ENCODE results near the gene GFOD2. TPM values are rescaled to one million over a fixed set of nuclear protein-coding genes. Genes with fewer than 3 reads are reported as not detected.

GFOD2 gene
- total and polyA plus RNA-seq, 2 donors (not counting 3 experiments of a cell fraction or from before 2014, with no cell fraction given) = 38.1 to 47.5 TPM

- intact Hi-C loops (cut with micrococcal nuclease) = no loop called here
- no peak overlapping the region for H3K27ac ChIP-seq (ENCODE audit: insufficient read depth, low read depth, low read length)
- CTCF ChIA-PET = no interaction called here
These were observed 4.8 kb upstream of the GFOD2 start for GRCh38 chr16:67723911-67724305.

GRCh38 chr16:67723151-67723910, 4.2 kb upstream of the GFOD2 start:
- TSS peak; percentile 1 for BruUV-seq (replicated peaks)
- no peak overlapping the region for H3K27ac ChIP-seq (ENCODE audit: insufficient read depth, low read depth, low read length)
- ChIA-PET POLR2A (no interaction called here), CTCF (no interaction called here)
- H3K9me1 ChIP-seq (replicated peaks; ENCODE audit: control insufficient read depth, extremely low read depth, insufficient read depth, low read length) = no peaks in the 10 kb centered on the region
- intact Hi-C loops (cut with micrococcal nuclease) = no loop called here
- H3K27me3 ChIP-seq (ENCODE audit: control insufficient read depth in 2 of 2, insufficient read depth in 2 of 2, low read length in 2 of 2) = no peaks in the 10 kb centered on the region
- no peaks in the 10 kb centered on the region for H4K20me1 ChIP-seq (replicated peaks; ENCODE audit: control insufficient read depth, extremely low read depth, insufficient read depth, low read length)
- no peaks in the 10 kb centered on the region for H3K9me3 ChIP-seq (replicated peaks; ENCODE audit: control insufficient read depth, insufficient read depth, low read length)
- no peak for FAIRE-seq
- no peak for TF ChIP-seq GATA2 (IDR thresholded peaks at IDR 0.05; ENCODE audit: insufficient read depth, insufficient read length, low read depth, low read length)
- TF ChIP-seq POLR2AphosphoS5 (IDR thresholded peaks at IDR 0.05; ENCODE audit: insufficient read depth, low read depth, low read length) = no peak
- no peak for TF ChIP-seq MAX (IDR thresholded peaks at IDR 0.05; ENCODE audit: insufficient read depth, insufficient read length)
- TF ChIP-seq EZH2 (IDR thresholded peaks at IDR 0.05; ENCODE audit: borderline replicate concordance, low read depth, low read length, severe bottlenecking) = no peak
- no peak for TF ChIP-seq POLR2A (IDR thresholded peaks at IDR 0.05; ENCODE audit: low read depth, low read length)
- TF ChIP-seq MYC (IDR thresholded peaks at IDR 0.05; ENCODE audit: low read depth, low read length) = no peak
- TF ChIP-seq CTCF (IDR thresholded peaks at IDR 0.05; ENCODE audit: extremely low read depth in 1 of 2, insufficient read depth in 1 of 2, low read depth in 1 of 2, low read length in 2 of 2) = no peak
- TF ChIP-seq FOS (IDR thresholded peaks at IDR 0.05; ENCODE audit: borderline replicate concordance, insufficient read depth, low read length) = no peak
- no peak for TF ChIP-seq JUN (IDR thresholded peaks at IDR 0.05; ENCODE audit: borderline replicate concordance, insufficient read depth, insufficient read length, low read depth)
- no peak overlapping the region for H3K4me2 ChIP-seq (ENCODE audit: insufficient read depth, low read length)
- DNase-seq (ENCODE audit: low read depth, low spot score) = no peak
- no peak overlapping the region for H3K9ac ChIP-seq (replicated peaks; ENCODE audit: extremely low read depth, insufficient read depth, low read length)
- H3K36me3 ChIP-seq (ENCODE audit: control insufficient read depth in 2 of 2, extremely low read depth in 1 of 2, insufficient read depth in 2 of 2, low read length in 2 of 2) = peaks cover 2 to 28% of the 10 kb centered on the region in 2 experiments
- peaks cover 8% of the 10 kb centered on the region for H3K79me2 ChIP-seq (ENCODE audit: control insufficient read depth, insufficient read depth, low read length)
- no peak overlapping the region for H2AFZ ChIP-seq (ENCODE audit: low read depth, low read length)
- no peak overlapping the region for H3K4me3 ChIP-seq (replicated peaks in 1 of 3; ENCODE audit: insufficient read depth in 1 of 3, low read depth in 1 of 3, low read length in 3 of 3)
- H3K4me1 ChIP-seq (ENCODE audit: control insufficient read depth, extremely low read depth, insufficient read depth, low read length) = peaks cover 15% of the 10 kb centered on the region
- dilution Hi-C loops (cut with MboI; ENCODE audit: extremely low pct_ligation_motif_present, low sequenced_read_pairs) = no loop called here

More at GRCh38 chr16:67723911-67724305, 4.8 kb upstream of the GFOD2 start:
- H3K79me2 ChIP-seq (ENCODE audit: control insufficient read depth, insufficient read depth, low read length) = peaks cover 2% of the 10 kb centered on the region
- H3K36me3 ChIP-seq (ENCODE audit: control insufficient read depth in 2 of 2, extremely low read depth in 1 of 2, insufficient read depth in 2 of 2, low read length in 2 of 2) = peaks cover 2 to 33% of the 10 kb centered on the region in 2 experiments
- DNase-seq (ENCODE audit: low read depth, low spot score) (no peak), FAIRE-seq (no peak)
- no peak overlapping the region for H2AFZ ChIP-seq (ENCODE audit: low read depth, low read length)
- no peaks in the 10 kb centered on the region for H3K9me1 ChIP-seq (replicated peaks; ENCODE audit: control insufficient read depth, extremely low read depth, insufficient read depth, low read length)
- dilution Hi-C loops (cut with MboI; ENCODE audit: extremely low pct_ligation_motif_present, low sequenced_read_pairs) = no loop called here
- H3K27me3 ChIP-seq (ENCODE audit: control insufficient read depth in 2 of 2, insufficient read depth in 2 of 2, low read length in 2 of 2) = no peaks in the 10 kb centered on the region
- H3K9ac ChIP-seq (replicated peaks; ENCODE audit: extremely low read depth, insufficient read depth, low read length) = no peak overlapping the region
- no TSS peak for BruUV-seq (replicated peaks)
- no peak for TF ChIP-seq MAX (IDR thresholded peaks at IDR 0.05; ENCODE audit: insufficient read depth, insufficient read length)
- TF ChIP-seq GATA2 (IDR thresholded peaks at IDR 0.05; ENCODE audit: insufficient read depth, insufficient read length, low read depth, low read length) = no peak
- TF ChIP-seq MYC (IDR thresholded peaks at IDR 0.05; ENCODE audit: low read depth, low read length) = no peak
- no peak for TF ChIP-seq FOS (IDR thresholded peaks at IDR 0.05; ENCODE audit: borderline replicate concordance, insufficient read depth, low read length)
- no peak for TF ChIP-seq JUN (IDR thresholded peaks at IDR 0.05; ENCODE audit: borderline replicate concordance, insufficient read depth, insufficient read length, low read depth)
- no peaks in the 10 kb centered on the region for H3K9me3 ChIP-seq (replicated peaks; ENCODE audit: control insufficient read depth, insufficient read depth, low read length)
- H3K4me3 ChIP-seq (replicated peaks in 1 of 3; ENCODE audit: insufficient read depth in 1 of 3, low read depth in 1 of 3, low read length in 3 of 3) = no peak overlapping the region
- H4K20me1 ChIP-seq (replicated peaks; ENCODE audit: control insufficient read depth, extremely low read depth, insufficient read depth, low read length) = no peaks in the 10 kb centered on the region
- POLR2A ChIA-PET = no interaction called here
- no peak overlapping the region for H3K4me2 ChIP-seq (ENCODE audit: insufficient read depth, low read length)
- H3K4me1 ChIP-seq (ENCODE audit: control insufficient read depth, extremely low read depth, insufficient read depth, low read length) = peaks cover 13% of the 10 kb centered on the region
